Measurements from ENCODE around the gene NOTUM. TPM values are rescaled to one million over a fixed set of nuclear protein-coding genes. Genes with fewer than 3 reads are reported as not detected.

Gene NOTUM
- total and polyA plus RNA-seq, 9 donors = 0.05 to 0.36 (median 0.22) TPM; not detected in 5

DNA sequence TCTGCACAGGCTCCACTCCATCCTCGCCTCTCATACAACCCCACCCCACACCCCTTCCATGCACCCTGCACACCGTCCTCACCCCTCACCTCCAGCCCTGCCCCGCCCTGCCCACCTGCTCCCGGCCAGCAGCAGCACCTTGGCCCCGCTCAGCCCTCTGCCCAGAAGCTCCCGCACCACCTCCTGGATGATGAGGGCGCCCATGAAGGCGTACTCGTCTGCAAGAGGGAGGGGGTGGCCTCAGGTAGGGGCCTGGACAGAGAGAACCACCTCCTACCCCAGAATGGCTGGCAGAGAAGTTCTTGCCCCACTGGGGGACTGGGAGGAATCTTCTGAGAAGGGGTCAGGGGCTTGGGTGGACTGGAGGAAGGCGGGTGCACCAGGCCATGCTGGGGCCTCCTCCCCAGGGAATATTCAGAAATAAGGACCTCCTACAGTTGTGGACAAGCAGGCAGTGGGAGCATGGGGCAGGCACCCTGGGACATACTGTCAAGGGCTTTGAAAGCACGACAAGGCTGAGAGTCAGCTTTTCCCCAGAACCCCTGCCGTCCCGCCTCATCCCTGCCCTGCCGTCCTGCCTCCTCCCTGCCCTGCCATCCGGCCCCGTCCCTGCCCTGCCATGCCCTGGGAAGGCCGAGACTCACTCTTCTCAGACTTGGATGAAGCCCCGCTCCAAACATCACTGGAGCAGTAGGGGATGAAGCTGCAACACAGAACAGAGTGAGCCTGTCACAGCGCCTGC, 3.1 kb downstream of the NOTUM start:
- Histone ChIP-seq H3K36me3 (no peaks in the 10 kb centered on the region), H3K9me3 (no peaks in the 10 kb centered on the region), H3K4me1 (ENCODE audit: insufficient read depth) (no peaks in the 10 kb centered on the region), H3K27me3 (peaks cover 5% of the 10 kb centered on the region), H3K4me3 (no peak overlapping the region), H3K27ac (no peak overlapping the region)
- DNase-seq = no peak
- intact Hi-C loops (cut with DNase I) = loop anchor here in 3 of 4 donors (2.0 to 10.0 kb wide), 2 partner anchors 63 to 197 kb away; no protein-coding TSS in a partner anchor
- WGBS, 3 donors = 79 to 80% (median 79%) methylated on average over 19 of the region's 19 CpGs
- TF ChIP-seq POLR2A (IDR thresholded peaks at IDR 0.05) = no peak
- TF ChIP-seq, protein P1, sequence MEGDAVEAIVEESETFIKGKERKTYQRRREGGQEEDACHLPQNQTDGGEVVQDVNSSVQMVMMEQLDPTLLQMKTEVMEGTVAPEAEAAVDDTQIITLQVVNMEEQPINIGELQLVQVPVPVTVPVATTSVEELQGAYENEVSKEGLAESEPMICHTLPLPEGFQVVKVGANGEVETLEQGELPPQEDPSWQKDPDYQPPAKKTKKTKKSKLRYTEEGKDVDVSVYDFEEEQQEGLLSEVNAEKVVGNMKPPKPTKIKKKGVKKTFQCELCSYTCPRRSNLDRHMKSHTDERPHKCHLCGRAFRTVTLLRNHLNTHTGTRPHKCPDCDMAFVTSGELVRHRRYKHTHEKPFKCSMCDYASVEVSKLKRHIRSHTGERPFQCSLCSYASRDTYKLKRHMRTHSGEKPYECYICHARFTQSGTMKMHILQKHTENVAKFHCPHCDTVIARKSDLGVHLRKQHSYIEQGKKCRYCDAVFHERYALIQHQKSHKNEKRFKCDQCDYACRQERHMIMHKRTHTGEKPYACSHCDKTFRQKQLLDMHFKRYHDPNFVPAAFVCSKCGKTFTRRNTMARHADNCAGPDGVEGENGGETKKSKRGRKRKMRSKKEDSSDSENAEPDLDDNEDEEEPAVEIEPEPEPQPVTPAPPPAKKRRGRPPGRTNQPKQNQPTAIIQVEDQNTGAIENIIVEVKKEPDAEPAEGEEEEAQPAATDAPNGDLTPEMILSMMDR (IDR thresholded peaks at IDR 0.05) = no peak
- TF ChIP-seq EP300 (IDR thresholded peaks at IDR 0.05) = no peak

DNA sequence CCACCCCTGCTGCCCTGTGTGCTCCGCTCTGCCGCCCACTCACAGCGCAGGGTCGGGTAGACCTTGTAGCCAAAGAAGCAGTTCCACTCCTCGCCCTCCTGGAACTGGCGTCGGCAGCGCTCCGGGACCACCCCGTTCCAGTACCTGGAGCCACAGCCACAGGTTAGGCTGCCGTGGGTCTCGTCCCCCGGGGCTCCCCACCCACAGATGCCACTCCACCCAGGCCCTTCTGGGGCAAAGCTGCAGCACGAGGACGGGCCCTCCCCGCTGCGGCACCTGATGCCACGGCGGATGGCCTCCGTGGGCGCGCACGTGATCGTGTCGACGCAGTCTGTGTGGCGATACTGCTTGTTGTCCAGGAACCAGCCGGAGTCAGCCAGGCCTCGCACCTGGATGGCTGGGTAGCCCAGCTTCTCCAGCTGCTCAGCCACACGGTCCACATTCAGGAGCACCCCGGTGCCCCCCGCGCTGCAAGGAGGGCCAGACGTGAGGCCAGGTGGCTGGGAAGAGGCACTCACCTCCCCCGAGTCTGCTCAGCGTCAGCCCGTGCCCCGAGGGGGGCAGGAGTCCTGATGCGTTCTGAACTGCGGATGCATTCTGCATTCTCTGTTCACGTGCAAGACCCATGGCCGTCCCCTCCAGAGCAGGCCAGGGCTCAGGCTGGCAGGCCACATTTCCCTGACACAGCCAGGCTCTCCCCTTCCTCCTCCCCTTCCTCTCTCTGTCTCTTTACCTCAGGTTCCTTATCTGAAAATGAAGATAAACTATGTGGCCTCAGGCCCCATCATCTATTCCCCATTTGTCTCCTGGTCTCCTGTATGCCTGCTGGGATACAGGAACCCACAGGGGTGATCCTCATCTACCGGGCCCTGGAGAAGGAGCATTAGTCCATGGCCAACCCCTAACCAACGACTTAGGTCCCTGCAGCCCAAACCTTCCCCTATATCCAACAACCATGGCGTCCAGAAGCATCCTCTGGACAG, 4.1 kb downstream of the NOTUM start:
- DNase-seq = no peak
- H3K36me3 ChIP-seq = no peaks in the 10 kb centered on the region
- no peaks in the 10 kb centered on the region for H3K9me3 ChIP-seq
- intact Hi-C loops (cut with DNase I) = loop anchor here in 2 of 4 donors (10.0 kb wide), 1 partner anchor 198 kb away; no protein-coding TSS in a partner anchor
- 70 to 80% (median 72%) methylated on average over 40 to 45 of the region's 45 CpGs for WGBS, 3 donors
- H3K4me3 ChIP-seq = no peak overlapping the region
- peaks cover 3% of the 10 kb centered on the region for H3K27me3 ChIP-seq
- H3K27ac ChIP-seq = no peak overlapping the region
- no peaks in the 10 kb centered on the region for H3K4me1 ChIP-seq (ENCODE audit: insufficient read depth)
- TF ChIP-seq EP300 (IDR thresholded peaks at IDR 0.05) (no peak), POLR2A (IDR thresholded peaks at IDR 0.05) (no peak)
- TF ChIP-seq, protein P1 (IDR thresholded peaks at IDR 0.05) = no peak

DNA sequence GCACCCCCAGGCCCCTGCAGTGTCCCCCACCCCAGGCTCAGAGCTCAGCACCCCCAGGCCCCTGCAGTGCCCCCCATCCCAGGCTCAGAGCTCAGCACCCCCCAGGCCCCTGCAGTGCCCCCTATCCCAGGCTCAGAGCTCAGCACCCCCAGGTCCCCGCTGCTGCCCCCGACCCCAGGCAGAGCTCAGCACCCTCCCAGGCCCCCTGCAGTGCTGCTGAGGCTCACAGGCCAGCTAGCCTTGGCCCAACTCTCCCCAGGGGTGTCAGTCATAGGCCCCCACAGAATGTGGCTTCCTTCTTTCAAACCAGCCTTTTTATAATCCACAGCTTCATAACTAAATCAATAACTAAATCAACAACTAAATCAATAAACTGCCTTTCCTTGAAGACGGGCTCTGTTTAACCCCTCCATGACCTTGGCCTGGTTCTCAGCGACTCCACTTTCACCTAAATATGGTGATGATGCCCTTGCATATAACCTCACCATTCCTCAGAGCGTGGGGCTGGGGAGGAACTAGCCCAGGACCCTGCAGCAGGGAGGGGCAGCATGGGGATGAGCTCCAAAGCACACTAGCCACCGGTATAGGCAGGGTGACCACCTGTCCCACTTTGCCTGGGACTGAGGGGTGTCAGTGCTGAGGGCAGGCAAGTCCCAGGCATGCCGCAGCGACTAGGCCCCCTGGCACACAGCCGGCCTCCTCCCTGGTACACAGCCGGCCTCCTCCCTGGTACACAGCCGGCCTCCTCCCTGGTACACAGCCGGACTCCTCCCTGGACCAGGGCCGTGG, 5.0 kb downstream of the NOTUM start:
- TF ChIP-seq, protein P1 (IDR thresholded peaks at IDR 0.05) = no peak
- TF ChIP-seq EP300 (IDR thresholded peaks at IDR 0.05) = no peak
- TF ChIP-seq POLR2A (IDR thresholded peaks at IDR 0.05) = no peak
- Histone ChIP-seq H3K9me3 (no peaks in the 10 kb centered on the region), H3K4me3 (no peak overlapping the region), H3K36me3 (no peaks in the 10 kb centered on the region), H3K27ac (no peak overlapping the region), H3K27me3 (no peaks in the 10 kb centered on the region), H3K4me1 (ENCODE audit: insufficient read depth) (no peaks in the 10 kb centered on the region)
- DNase-seq = no peak
- 66 to 74% (median 71%) methylated on average over 11 to 13 of the region's 13 CpGs for WGBS, 3 donors
- intact Hi-C loops (cut with DNase I) = loop anchor here in 2 of 4 donors (10.0 kb wide), 1 partner anchor 199 kb away; no protein-coding TSS in a partner anchor

Measured in ovary (tissue), 9 donors.